HG03565 (cell line): ENCODE results near the gene KRTAP24-1.

Experiments used
- ATAC-seq: cut with Tn5 transposase; IDR thresholded peaks from one replicate; pipeline ENCODE4 v1.9.1; 2021; ENCODE audit warnings: mild to moderate bottlenecking, moderate library complexity; ENCODE audit not compliant: unreplicated experiment

KRTAP24-1 gene

GRCh38 chr21:30282850-30283249 lies at the start of gene KRTAP24-1:
KRTAP24-1 (minus strand) TSS chr21:30282950; CDS start chr21:30282932, 18 bp downstream.
- ATAC-seq = no peak

- ATAC-seq = no peak
These were observed 46.6 kb upstream of the KRTAP24-1 start for GRCh38 chr21:30329203-30329875.

GRCh38 chr21:30326390-30326789 lies 43.6 kb upstream of the KRTAP24-1 start:
- ATAC-seq = no peak

GRCh38 chr21:30320215-30320614 lies 37.5 kb upstream of the KRTAP24-1 start, which contains the start of gene KRTAP26-1:
KRTAP26-1 (minus strand) TSS chr21:30320315; CDS start chr21:30320035, 280 bp downstream.
- ATAC-seq = no peak

GRCh38 chr21:30315701-30316100 lies 33.0 kb upstream of the KRTAP24-1 start:
- ATAC-seq = no peak

GRCh38 chr21:30306884-30307283 lies 24.1 kb upstream of the KRTAP24-1 start:
- no peak for ATAC-seq

- ATAC-seq = no peak
These were observed 22.4 kb upstream of the KRTAP24-1 start for GRCh38 chr21:30305136-30305535.

- no peak for ATAC-seq
These were observed 6.5 kb upstream of the KRTAP24-1 start, which contains the start of gene KRTAP25-1 for GRCh38 chr21:30289215-30289614. KRTAP25-1 (minus strand) TSS chr21:30289514; CDS start chr21:30289490, 24 bp downstream.

GRCh38 chr21:30271611-30272010 lies 11.1 kb downstream of the KRTAP24-1 start:
- ATAC-seq = no peak

GRCh38 chr21:30271156-30271555 lies 11.6 kb downstream of the KRTAP24-1 start:
- ATAC-seq = no peak

GRCh38 chr21:30269803-30270530 lies 12.8 kb downstream of the KRTAP24-1 start:
- no peak for ATAC-seq

GRCh38 chr21:30268608-30269197 lies 14.0 kb downstream of the KRTAP24-1 start:
- ATAC-seq = no peak

- no peak for ATAC-seq
These were observed 25.0 kb downstream of the KRTAP24-1 start for GRCh38 chr21:30257773-30258172.

GRCh38 chr21:30256100-30256499 lies 26.6 kb downstream of the KRTAP24-1 start:
- no peak for ATAC-seq

- no peak for ATAC-seq
These were observed 27.1 kb downstream of the KRTAP24-1 start for GRCh38 chr21:30255679-30256078.

- ATAC-seq = no peak
These were observed 31.0 kb downstream of the KRTAP24-1 start for GRCh38 chr21:30251781-30252180.

- ATAC-seq = no peak
These were observed 32.8 kb downstream of the KRTAP24-1 start for GRCh38 chr21:30249936-30250335.

- ATAC-seq = no peak
These were observed 33.9 kb downstream of the KRTAP24-1 start for GRCh38 chr21:30248844-30249243.

GRCh38 chr21:30245061-30245460 lies 37.7 kb downstream of the KRTAP24-1 start:
- ATAC-seq = no peak

- ATAC-seq = no peak
These were observed 39.1 kb downstream of the KRTAP24-1 start for GRCh38 chr21:30243691-30244090.

GRCh38 chr21:30240661-30241060 lies 42.1 kb downstream of the KRTAP24-1 start:
- no peak for ATAC-seq

GRCh38 chr21:30238168-30238567 lies 44.6 kb downstream of the KRTAP24-1 start:
- no peak for ATAC-seq
